A673 (cell line): ENCODE data around the gene THAP4.

Experiments
- CTCF ChIP-seq: fragments of 300-800, 200-600 bp; sonication (generic); conservative IDR thresholded peaks from 2 replicates; pipeline ENCODE4 v1.5.1; 2017; ENCODE audit warnings: low read depth, mild to moderate bottlenecking, antibody characterized with exemption, low read length, moderate library complexity, mixed read lengths
- EZH2 ChIP-seq: fragments of 200-600 bp; sonication (generic); IDR thresholded peaks from 2 replicates; pipeline ENCODE4 v1.6.1; 2017; ENCODE audit warnings: borderline replicate concordance, low read depth, mild to moderate bottlenecking, mixed read lengths, antibody characterized with exemption, low read length; ENCODE audit not compliant: poor library complexity, severe bottlenecking

- TF ChIP-seq CTCF (no peak), EZH2 (no peak)
Measured at GRCh38 chr2:241576293-241576654, 60.7 kb downstream of the THAP4 start.
